GM10248 (cell line): ENCODE measurements around the gene CNPPD1.

Experiments used
- CTCF ChIA-PET: fragments of 300-600 bp; sonication (Branson Sonifier 250); formaldehyde crosslinking; extraction: SDS; loops from one replicate; lab custom pipeline; 2021; ENCODE audit warnings: antibody characterized with exemption; lab: Yijun Ruan, JAX
- POLR2A ChIA-PET: fragments of 350-650 bp; sonication (Branson Sonifier 250); formaldehyde crosslinking; extraction: SDS; loops from one replicate; lab custom pipeline; 2020; ENCODE audit warnings: antibody characterized with exemption; lab: Yijun Ruan, JAX
- DNase-seq: peaks from one replicate; pipeline ENCODE4 v3.0.0; 2012; ENCODE audit errors: extremely low spot score
- CTCF ChIP-seq: IDR thresholded peaks from 2 replicates; pipeline ENCODE4 v1.5.1; 2012; ENCODE audit warnings: mild to moderate bottlenecking, low read depth; ENCODE audit errors: extremely low read depth, missing control alignments, control extremely low read depth

The CNPPD1 gene

GRCh38 chr2:219186754-219187456 is 10.2 kb upstream of the CNPPD1 start:
- DNase-seq, result peak; percentile 39
- ChIA-PET POLR2A (interaction anchor here (0.6 kb wide), 1 partner anchor 17 kb away, joined by 3 read pairs; no protein-coding TSS in a partner anchor), CTCF (interaction anchor here (1.8 kb wide), 1 partner anchor 16 kb away, joined by 5 read pairs; no protein-coding TSS in a partner anchor)
- TF ChIP-seq CTCF, result no peak

GRCh38 chr2:219184121-219184520 is 7.4 kb upstream of the CNPPD1 start:
- ChIA-PET POLR2A (interaction anchor here (0.7 kb wide), 1 partner anchor 9 kb away, joined by 3 read pairs; no protein-coding TSS in a partner anchor), CTCF (interaction anchor here (0.7 to 3.1 kb wide), 7 partner anchors 9 to 111 kb away, joined by 3 to 15 read pairs (median 4); partner anchors contain the start of gene ZFAND2B)
- no peak for DNase-seq
- TF ChIP-seq CTCF, result no peak

GRCh38 chr2:219183151-219183772 is 6.5 kb upstream of the CNPPD1 start:
- no peak for DNase-seq
- POLR2A ChIA-PET, result interaction anchor here (0.6 kb wide), 1 partner anchor 23 kb away, joined by 3 read pairs; the partner anchor contains the start of gene ZFAND2B
- CTCF ChIA-PET, result interaction anchor here (0.7 to 3.1 kb wide), 8 partner anchors 9 to 153 kb away, joined by 3 to 15 read pairs (median 4); partner anchors contain the start of gene ZFAND2B
- no peak for TF ChIP-seq CTCF

DNA sequence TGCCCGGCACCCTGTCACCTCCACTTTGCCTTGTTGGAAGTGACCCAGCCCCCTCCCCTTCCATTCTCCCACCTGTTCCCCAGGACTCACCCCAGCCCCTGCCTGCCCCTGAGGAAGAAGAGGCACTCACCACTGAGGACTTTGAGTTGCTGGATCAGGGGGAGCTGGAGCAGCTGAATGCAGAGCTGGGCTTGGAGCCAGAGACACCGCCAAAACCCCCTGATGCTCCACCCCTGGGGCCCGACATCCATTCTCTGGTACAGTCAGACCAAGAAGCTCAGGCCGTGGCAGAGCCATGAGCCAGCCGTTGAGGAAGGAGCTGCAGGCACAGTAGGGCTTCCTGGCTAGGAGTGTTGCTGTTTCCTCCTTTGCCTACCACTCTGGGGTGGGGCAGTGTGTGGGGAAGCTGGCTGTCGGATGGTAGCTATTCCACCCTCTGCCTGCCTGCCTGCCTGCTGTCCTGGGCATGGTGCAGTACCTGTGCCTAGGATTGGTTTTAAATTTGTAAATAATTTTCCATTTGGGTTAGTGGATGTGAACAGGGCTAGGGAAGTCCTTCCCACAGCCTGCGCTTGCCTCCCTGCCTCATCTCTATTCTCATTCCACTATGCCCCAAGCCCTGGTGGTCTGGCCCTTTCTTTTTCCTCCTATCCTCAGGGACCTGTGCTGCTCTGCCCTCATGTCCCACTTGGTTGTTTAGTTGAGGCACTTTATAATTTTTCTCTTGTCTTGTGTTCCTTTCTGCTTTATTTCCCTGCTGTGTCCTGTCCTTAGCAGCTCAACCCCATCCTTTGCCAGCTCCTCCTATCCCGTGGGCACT is 5.8 kb upstream of the CNPPD1 start:
- POLR2A ChIA-PET, result interaction anchor here (0.6 kb wide), 1 partner anchor 24 kb away, joined by 3 read pairs; the partner anchor contains the start of gene ZFAND2B
- CTCF ChIA-PET, result interaction anchor here (0.7 to 3.1 kb wide), 10 partner anchors 8 to 153 kb away, joined by 3 to 15 read pairs (median 4); partner anchors contain the start of gene ZFAND2B
- no peak for TF ChIP-seq CTCF
- no peak for DNase-seq

- DNase-seq, result no peak
- ChIA-PET POLR2A (no interaction called here), CTCF (interaction anchor here (0.9 to 3.1 kb wide), 7 partner anchors 8 to 122 kb away, joined by 3 to 15 read pairs (median 7); partner anchors contain the start of gene DNAJB2)
- TF ChIP-seq CTCF, result no peak
These were observed 4.8 kb upstream of the CNPPD1 start for GRCh38 chr2:219181531-219181930.
